CD4-positive, alpha-beta T cell (primary cell): ENCODE results near the gene CNTF. TPM values are rescaled to one million over a fixed set of nuclear protein-coding genes. Genes with fewer than 3 reads are reported as not detected.

Source experiments
- ATAC-seq: fragments of 200-7000 bp; cut with Tn5 transposase; one replicate; pipeline ENCODE4 v1.10.0; 2022; ENCODE audit warnings: mild to moderate bottlenecking; ENCODE audit not compliant: poor library complexity
- CTCF ChIA-PET: fragments of 350-600 bp; sonication (Branson Sonifier 250); formaldehyde crosslinking; loops from one replicate; lab custom pipeline; 2021; ENCODE audit warnings: antibody characterized with exemption, inconsistent platforms; lab: Charles Lee
- POLR2A ChIA-PET: fragments of 350-600 bp; sonication (Branson Sonifier 250); formaldehyde crosslinking; loops from one replicate; lab custom pipeline; 2021; ENCODE audit warnings: antibody characterized with exemption, inconsistent platforms; lab: Charles Lee
- DNase-seq, 14 experiments: peaks; one replicate each; pipeline ENCODE4 v3.0.0-alpha.2; 2013 to 2020; ENCODE audit warnings: mixed read lengths in 2 of 14
- H3K27ac ChIP-seq, 2 donors: one replicate each; pipeline versions ENCODE4 v1.5.1 to v1.7.0; 2013; ENCODE audit warnings: low read length in 2 of 2, low read depth in 1 of 2, mild to moderate bottlenecking in 1 of 2
- H3K27me3 ChIP-seq, 2 experiments: 1 replicate in 1 of 2; 2 replicates in 1 of 2; pipeline versions ENCODE4 v1.6.1 to v1.7.0; 2013; ENCODE audit warnings: low read length in 2 of 2, control low read depth in 1 of 2, mild to moderate bottlenecking in 1 of 2, moderate library complexity in 1 of 2; ENCODE audit not compliant: insufficient read depth in 2 of 2, control insufficient read depth in 1 of 2
- H3K36me3 ChIP-seq: one replicate; pipeline ENCODE4 v1.6.1; 2013; ENCODE audit warnings: low read length, control low read depth; ENCODE audit not compliant: insufficient read depth
- H3K4me1 ChIP-seq: one replicate; pipeline ENCODE4 v1.6.1; 2013; ENCODE audit warnings: low read length, control low read depth; ENCODE audit not compliant: insufficient read depth
- H3K4me3 ChIP-seq: one replicate; pipeline ENCODE4 v1.5.1; 2013; ENCODE audit warnings: mild to moderate bottlenecking, low read length, moderate library complexity
- H3K9me3 ChIP-seq, 2 experiments: 1 replicate in 1 of 2; 2 replicates in 1 of 2; pipeline versions ENCODE4 v1.6.1 to v1.7.0; 2013; ENCODE audit warnings: low read length in 2 of 2, mild to moderate bottlenecking in 2 of 2, control low read depth in 1 of 2, moderate library complexity in 1 of 2; ENCODE audit not compliant: control insufficient read depth in 1 of 2, insufficient read depth in 1 of 2
- H3K27ac Mint-ChIP-seq: one replicate; pipeline ENCODE4 v1.8.0; 2020; ENCODE audit warnings: mixed read lengths
- H3K27me3 Mint-ChIP-seq: one replicate; pipeline ENCODE4 v1.8.0; 2021; ENCODE audit warnings: mixed read lengths
- H3K36me3 Mint-ChIP-seq: one replicate; pipeline ENCODE4 v1.8.0; 2021; ENCODE audit warnings: low read depth, mixed read lengths
- H3K4me1 Mint-ChIP-seq: one replicate; pipeline ENCODE4 v1.8.0; 2021; ENCODE audit warnings: low read depth, mixed read lengths
- H3K4me3 Mint-ChIP-seq: one replicate; pipeline ENCODE4 v1.8.0; 2020; ENCODE audit warnings: mild to moderate bottlenecking, mixed read lengths
- H3K9me3 Mint-ChIP-seq: one replicate; pipeline ENCODE4 v1.8.0; 2020; ENCODE audit warnings: mixed read lengths
- intact Hi-C, 2 experiments: fragments of 100-400 bp; cut with DNase I in 1 of 2; cut with micrococcal nuclease in 1 of 2; formaldehyde crosslinking; loops; one replicate each; pipeline versions ENCODE4 v1.15.1 to v1.9.0; 2023 to 2025; cut with DNase I, micrococcal nuclease
- total RNA-seq, 174 experiments: library from RNA in 2 of 174; stranded (reverse) in 2 of 174; gene quantifications; one replicate each; pipeline ENCODE4 v1.2.3 and lab custom pipeline; 2021 to 2026
- TF ChIP-seq, protein P1 (sequence below): fragments of 200-600 bp; IDR thresholded peaks from one replicate; pipeline ENCODE4 v1.8.0; 2022; ENCODE audit warnings: antibody characterized with exemption, mild to moderate bottlenecking

CNTF gene
- total RNA-seq, 2 experiments from 2014 or later, result 3.1 to 3.9 TPM

DNA sequence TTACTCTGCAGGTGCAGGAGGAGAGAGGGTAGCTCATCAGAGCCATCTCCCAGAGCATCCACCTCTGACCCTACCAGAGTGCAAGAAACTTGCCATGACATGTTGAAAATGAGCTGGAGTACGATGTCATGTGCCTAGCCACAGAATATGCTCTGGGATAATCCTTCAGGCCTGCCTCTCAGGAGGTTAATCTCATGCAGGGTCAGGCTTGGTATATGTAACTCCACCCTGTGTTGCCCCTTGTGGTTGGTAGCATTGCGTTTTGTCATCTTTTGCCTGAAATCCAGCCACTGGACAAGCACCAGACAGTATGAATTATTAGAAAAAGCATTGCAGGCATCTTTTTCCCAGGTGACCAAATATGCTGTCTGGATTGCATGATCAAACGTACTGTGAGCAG is 36.2 kb downstream of the CNTF start:
- TF ChIP-seq, protein P1, sequence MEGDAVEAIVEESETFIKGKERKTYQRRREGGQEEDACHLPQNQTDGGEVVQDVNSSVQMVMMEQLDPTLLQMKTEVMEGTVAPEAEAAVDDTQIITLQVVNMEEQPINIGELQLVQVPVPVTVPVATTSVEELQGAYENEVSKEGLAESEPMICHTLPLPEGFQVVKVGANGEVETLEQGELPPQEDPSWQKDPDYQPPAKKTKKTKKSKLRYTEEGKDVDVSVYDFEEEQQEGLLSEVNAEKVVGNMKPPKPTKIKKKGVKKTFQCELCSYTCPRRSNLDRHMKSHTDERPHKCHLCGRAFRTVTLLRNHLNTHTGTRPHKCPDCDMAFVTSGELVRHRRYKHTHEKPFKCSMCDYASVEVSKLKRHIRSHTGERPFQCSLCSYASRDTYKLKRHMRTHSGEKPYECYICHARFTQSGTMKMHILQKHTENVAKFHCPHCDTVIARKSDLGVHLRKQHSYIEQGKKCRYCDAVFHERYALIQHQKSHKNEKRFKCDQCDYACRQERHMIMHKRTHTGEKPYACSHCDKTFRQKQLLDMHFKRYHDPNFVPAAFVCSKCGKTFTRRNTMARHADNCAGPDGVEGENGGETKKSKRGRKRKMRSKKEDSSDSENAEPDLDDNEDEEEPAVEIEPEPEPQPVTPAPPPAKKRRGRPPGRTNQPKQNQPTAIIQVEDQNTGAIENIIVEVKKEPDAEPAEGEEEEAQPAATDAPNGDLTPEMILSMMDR, result no peak
- ChIA-PET POLR2A (no interaction called here), CTCF (interaction anchor here (1.2 to 1.6 kb wide), 2 partner anchors 12 to 14 kb away, joined by 3 read pairs; no protein-coding TSS in a partner anchor)
- H3K27me3 ChIP-seq, result no peaks in the 10 kb centered on the region
- H3K4me1 Mint-ChIP-seq, result peaks cover 7% of the 10 kb centered on the region
- intact Hi-C loops, result loop anchor here in 1 of 2 experiments (10.0 kb wide), 2 partner anchors 266 to 396 kb away; no protein-coding TSS in a partner anchor
- H3K27ac Mint-ChIP-seq, result no peak overlapping the region
- ATAC-seq (no peak), DNase-seq (no peak)
- no peaks in the 10 kb centered on the region for H3K9me3 Mint-ChIP-seq
- no peaks in the 10 kb centered on the region for H3K36me3 ChIP-seq
- H3K4me3 ChIP-seq, result no peak overlapping the region
- peaks cover 3% of the 10 kb centered on the region for H3K4me1 ChIP-seq
- no peak overlapping the region for H3K4me3 Mint-ChIP-seq
- peaks cover 16% of the 10 kb centered on the region for H3K27me3 Mint-ChIP-seq
- no peak overlapping the region for H3K27ac ChIP-seq
- H3K9me3 ChIP-seq, result no peaks in the 10 kb centered on the region
- no peaks in the 10 kb centered on the region for H3K36me3 Mint-ChIP-seq

DNA sequence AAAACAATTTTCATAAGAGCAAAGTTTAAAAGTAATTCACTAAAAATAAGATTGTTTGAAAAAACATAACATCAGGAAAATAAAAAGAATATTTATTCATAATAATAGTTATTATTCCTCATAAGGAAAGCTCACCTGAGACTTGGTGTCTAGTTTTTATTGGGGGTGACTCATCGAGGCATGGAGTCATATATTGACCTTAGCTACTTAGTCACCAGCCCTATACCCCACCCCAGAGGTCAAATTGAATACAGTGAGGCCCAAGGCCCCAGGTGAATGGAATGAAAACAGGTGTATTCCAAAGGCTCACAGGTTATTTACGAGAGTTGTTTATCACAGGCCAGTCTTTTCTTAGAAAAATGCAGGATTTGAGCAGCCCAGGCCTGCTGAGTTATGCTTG is 36.9 kb downstream of the CNTF start:
- Histone ChIP-seq H3K27ac (no peak overlapping the region), H3K4me3 (no peak overlapping the region), H3K27me3 (no peaks in the 10 kb centered on the region), H3K36me3 (no peaks in the 10 kb centered on the region), H3K9me3 (no peaks in the 10 kb centered on the region), H3K4me1 (no peaks in the 10 kb centered on the region)
- H3K4me1 Mint-ChIP-seq, result peaks cover under 1% of the 10 kb centered on the region
- H3K36me3 Mint-ChIP-seq, result no peaks in the 10 kb centered on the region
- no peaks in the 10 kb centered on the region for H3K9me3 Mint-ChIP-seq
- H3K27ac Mint-ChIP-seq, result no peak overlapping the region
- DNase-seq (no peak), ATAC-seq (no peak)
- H3K4me3 Mint-ChIP-seq, result no peak overlapping the region
- TF ChIP-seq, protein P1, result no peak
- ChIA-PET POLR2A (no interaction called here), CTCF (no interaction called here)
- peaks cover 22% of the 10 kb centered on the region for H3K27me3 Mint-ChIP-seq
- intact Hi-C loops, result loop anchor here in 1 of 2 experiments (10.0 kb wide), 2 partner anchors 265 to 395 kb away; no protein-coding TSS in a partner anchor

DNA sequence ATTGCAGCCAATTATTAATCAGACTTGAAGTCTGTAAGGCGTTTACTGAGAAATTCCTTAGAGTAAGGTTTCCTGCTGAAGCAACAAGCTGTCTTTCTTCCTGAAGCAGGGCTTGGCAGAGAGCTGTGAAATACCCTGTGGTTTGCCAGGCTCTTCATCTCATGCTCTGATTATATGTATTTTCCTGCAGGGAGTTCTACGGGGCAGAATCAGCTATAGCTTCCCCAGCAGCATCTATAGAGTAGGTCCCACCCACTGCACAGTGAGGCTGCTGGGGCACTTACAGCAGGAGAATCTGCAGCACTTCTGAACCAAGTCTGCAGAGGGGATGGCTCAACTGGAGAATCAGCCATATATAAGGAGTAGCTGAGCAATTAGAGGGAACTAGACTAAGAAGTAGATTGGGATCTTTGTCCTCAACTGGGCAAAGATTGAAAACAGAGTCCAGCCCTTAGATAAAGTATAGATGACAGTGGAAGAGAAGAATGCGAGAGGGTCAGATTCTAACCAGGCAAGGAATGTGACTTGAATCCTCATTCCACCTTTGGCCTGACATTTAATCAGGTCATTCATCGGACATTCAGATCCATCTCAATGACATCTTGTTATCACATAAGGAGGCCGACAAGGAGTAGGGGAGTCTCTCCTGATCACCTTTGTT is 37.6 kb downstream of the CNTF start:
- no peak for ATAC-seq
- CTCF ChIA-PET, result no interaction called here
- no peak overlapping the region for H3K4me3 Mint-ChIP-seq
- Histone ChIP-seq H3K27me3 (no peaks in the 10 kb centered on the region), H3K9me3 (no peaks in the 10 kb centered on the region), H3K27ac (no peak overlapping the region), H3K4me3 (no peak overlapping the region), H3K4me1 (no peaks in the 10 kb centered on the region), H3K36me3 (no peaks in the 10 kb centered on the region)
- H3K36me3 Mint-ChIP-seq, result no peaks in the 10 kb centered on the region
- TF ChIP-seq, protein P1, result no peak
- no peak overlapping the region for H3K27ac Mint-ChIP-seq
- no peaks in the 10 kb centered on the region for H3K9me3 Mint-ChIP-seq
- POLR2A ChIA-PET, result no interaction called here
- no peaks in the 10 kb centered on the region for H3K4me1 Mint-ChIP-seq
- peaks cover 26% of the 10 kb centered on the region for H3K27me3 Mint-ChIP-seq
- intact Hi-C loops, result loop anchor here in 1 of 2 experiments (10.0 kb wide), 2 partner anchors 265 to 395 kb away; no protein-coding TSS in a partner anchor
- DNase-seq, result no peak
